ENCODE data around the gene CPB2.

DNA sequence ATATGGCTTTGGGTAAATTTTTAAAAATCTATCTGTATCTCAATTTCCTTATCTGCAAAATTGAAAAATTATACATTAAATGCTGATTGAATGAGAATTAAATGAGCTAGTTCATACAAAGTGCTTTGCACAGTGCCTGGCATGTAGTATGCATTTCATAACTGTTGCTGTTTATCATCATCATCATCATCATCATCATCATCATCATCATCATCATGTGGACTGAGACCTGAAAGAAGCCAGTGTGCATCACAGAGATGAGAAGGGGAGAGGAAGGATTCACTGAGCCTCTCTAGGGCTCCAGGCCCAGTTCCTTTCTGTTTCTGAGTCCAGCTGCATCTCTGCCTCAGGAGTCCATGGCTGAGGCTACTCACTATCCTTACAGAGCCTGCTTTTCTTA lies 45.4 kb downstream of the CPB2 start:
- TF ChIP-seq, protein P1, sequence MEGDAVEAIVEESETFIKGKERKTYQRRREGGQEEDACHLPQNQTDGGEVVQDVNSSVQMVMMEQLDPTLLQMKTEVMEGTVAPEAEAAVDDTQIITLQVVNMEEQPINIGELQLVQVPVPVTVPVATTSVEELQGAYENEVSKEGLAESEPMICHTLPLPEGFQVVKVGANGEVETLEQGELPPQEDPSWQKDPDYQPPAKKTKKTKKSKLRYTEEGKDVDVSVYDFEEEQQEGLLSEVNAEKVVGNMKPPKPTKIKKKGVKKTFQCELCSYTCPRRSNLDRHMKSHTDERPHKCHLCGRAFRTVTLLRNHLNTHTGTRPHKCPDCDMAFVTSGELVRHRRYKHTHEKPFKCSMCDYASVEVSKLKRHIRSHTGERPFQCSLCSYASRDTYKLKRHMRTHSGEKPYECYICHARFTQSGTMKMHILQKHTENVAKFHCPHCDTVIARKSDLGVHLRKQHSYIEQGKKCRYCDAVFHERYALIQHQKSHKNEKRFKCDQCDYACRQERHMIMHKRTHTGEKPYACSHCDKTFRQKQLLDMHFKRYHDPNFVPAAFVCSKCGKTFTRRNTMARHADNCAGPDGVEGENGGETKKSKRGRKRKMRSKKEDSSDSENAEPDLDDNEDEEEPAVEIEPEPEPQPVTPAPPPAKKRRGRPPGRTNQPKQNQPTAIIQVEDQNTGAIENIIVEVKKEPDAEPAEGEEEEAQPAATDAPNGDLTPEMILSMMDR (conservative IDR thresholded peaks at IDR 0.05; ENCODE audit: low read length) = no peak
- TF ChIP-seq EZH2phosphoT487 (IDR thresholded peaks at IDR 0.05; ENCODE audit: borderline replicate concordance) = no peak

Data from Loucy (cell line).